Measurements from ENCODE around the gene PPP1R27.
A peak's percentile ranks its signal among the peaks of the same experiment; 100 is the strongest.

Gene PPP1R27

DNA sequence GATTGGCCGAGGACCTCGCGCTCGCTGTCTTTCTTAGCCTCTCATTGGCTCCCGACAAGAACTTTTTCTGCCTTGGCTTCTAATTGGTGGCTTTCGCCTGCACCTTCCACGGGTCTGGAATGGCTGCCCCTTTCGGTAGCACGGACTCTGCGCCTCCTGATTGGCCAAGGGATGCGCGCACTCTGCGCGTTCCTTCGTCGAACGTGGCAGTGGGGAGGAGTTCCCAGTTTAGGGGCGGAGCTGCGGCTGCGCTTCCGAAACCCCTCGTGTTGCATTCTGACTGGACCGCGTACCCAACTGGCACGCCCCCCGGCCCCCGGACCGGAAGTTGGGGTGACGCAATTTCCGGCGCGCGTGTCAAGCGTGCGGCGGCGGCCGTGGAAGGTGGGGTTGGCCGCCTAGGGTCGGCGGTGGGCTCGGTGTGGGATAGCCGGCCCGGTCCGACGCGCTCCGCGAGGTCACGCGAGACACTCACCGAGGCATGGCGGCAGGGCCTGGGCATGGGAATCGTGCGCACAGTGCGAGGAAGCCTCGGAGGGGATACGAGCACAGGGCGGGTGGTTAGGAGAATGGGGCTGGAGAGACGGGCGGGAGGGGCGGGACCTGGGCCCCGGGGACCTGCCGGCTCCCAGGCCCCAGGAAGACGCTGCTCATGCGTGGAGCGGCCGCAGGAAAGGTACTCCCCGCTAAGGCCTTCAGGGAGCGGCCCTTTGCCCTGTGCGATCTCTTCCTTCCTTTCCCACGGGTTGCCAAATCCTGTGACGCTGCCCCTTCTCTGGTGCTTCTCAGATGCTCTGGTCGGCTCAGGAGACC is 26.1 kb upstream of the PPP1R27 start:
- peak; percentile 99 for DNase-seq

DNA sequence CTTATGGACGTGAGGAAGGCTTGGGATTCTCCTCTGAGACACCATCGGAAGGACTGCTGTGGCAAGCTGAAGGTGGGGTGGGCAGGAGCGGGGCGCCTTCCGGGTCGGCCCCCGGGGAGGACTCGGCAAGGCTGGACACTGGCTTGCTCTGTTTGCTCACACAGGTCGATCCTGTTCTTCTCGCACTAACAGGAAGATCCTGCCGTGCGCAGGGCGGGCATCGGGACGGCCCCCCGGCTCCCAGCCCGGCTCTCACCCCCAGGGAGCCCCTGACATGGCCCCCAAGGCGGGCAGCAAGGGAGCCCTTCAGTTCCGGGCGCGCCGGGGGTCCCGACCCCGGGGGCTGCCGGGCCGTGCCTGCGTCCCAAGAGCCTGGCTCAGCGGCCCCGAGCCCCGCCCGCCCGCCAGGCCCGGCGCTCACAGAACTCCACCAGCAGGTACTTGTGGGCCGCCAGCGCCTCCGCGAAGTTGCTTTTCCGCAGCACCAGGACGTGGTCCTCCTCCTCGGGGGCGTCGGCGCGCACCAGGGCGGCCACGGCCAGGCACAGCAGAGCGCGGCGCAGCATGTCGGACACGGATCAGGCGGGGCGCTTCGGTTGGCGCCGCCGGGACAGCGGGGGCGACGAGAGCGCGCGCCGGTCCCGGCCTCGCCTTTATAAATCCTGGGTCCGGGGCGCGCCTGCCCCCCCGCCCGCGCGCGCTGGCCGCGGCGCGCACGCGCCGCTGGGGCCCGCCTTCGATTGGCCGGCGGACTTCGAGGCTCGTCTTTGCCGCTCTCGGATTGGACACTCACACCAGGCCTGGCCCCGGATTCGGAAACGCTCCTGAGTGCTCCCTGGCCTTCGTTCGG is 25.3 kb upstream of the PPP1R27 start, which contains the start of gene P4HB:
TSS of gene P4HB (minus strand) at position 630 of the 850 bp plus-strand sequence. CDS start at position 566, 64 bp downstream.
- DNase-seq, result no peak

- DNase-seq, result no peak
These were observed 24.4 kb upstream of the PPP1R27 start for GRCh38 chr17:81858967-81859905.

- DNase-seq, result no peak
These were observed 23.5 kb upstream of the PPP1R27 start for GRCh38 chr17:81858170-81858966.

DNA sequence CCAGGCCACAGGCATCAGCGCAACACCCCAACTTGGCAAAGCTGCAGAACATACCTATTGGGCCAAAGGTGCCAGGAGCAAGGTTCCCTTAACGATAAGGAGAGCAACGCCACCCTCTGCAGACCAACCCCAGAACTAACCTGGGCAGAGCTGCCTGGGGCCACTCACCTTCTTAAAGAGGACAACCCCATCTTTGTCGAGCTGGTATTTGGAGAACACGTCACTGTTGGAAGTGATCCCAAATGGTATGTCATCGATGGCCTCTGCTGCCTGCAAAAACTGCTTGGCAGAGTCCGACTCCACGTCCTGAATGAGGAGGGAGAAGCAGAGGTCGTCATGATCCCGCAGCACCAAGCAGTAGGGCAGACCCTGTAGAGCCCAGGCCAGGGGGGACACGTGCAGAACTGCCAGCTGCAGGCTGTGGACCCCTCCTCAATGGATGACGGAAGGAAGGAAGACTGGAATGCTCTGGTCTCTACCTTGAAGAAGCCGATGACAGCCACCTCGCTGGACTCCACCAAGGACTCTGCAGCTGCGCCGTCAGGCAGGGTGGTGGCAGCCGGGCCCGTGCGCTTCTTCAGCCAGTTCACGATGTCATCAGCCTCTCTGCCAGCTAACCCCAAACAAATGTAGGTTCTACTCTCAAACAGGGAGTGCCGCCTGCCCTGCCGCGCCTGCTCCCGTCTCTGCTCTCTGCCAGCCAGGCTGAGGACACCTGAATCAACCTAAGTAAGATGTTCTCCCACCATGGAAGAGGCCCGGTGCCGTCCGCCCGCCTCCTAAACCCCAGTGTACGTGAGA is 20.3 kb upstream of the PPP1R27 start:
- no peak for DNase-seq

- DNase-seq, result no peak
These were observed 17.4 kb upstream of the PPP1R27 start for GRCh38 chr17:81852237-81852636.

DNA sequence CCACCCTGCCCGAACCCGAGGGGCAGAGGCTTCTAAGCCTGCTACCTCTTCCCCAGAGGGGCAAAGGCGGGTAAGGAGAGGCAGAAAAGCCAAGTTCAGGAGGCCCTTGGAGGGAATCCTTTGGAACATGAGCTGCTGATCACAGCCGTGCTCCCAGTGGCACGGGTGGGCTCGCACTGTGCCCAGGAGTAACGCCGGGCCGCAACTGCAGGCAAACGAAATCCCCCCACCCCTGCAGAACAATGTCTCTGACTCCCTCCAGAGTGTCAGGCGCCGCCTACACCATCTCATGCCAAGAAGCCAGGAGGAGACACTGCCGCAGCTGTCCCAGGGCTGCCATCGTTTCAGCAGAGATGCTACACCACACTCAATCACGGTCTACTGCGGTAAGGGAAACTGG is 16.6 kb upstream of the PPP1R27 start:
- no peak for DNase-seq

- no peak for DNase-seq
These were observed 14.6 kb upstream of the PPP1R27 start for GRCh38 chr17:81849457-81849856.

- no peak for DNase-seq
These were observed 12.2 kb upstream of the PPP1R27 start for GRCh38 chr17:81846743-81847689.

DNA sequence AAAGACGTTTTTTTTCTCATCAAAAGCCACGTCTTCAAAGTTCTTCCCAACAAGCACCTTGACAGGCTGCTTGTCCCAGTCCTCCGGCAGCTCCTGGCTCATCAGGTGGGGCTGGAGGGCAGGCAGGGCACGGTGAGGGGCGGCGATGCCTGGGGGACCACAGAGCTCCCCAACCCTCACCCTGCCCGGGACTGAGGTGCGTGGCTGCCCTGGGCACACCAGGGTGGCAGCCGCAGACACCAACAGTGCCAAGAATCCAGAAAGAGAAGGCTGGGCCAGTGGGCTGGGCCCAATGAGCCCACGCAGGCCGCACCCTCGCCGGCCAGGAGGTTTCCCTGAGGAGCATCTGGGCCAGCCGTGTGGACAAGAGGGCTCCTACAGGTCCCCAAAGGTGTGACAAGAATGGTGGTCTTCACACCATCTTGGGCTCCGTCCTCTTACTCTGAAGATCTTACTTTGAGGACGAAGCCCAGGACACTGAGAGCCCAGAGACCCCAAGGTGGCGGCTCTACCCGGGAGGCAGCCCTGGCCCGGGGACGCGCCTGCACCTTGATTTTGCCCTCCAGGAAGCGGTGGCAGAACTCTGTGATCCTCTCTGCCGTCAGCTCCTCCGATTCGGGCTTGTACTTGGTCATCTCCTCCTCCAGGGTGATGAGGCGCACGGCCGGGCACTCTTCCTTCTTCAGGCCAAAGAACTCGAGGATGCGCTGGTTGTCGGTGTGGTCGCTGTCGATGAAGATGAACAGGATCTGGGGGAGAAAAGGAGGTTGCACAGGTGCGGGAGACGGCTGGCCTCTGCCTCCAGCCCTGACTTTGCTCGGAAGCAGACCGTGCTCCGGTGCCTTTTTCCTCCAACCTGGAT is 11.3 kb upstream of the PPP1R27 start:
- no peak for DNase-seq

- no peak for DNase-seq
These were observed 10.5 kb upstream of the PPP1R27 start for GRCh38 chr17:81845361-81845760.

- no peak for DNase-seq
These were observed 10.0 kb upstream of the PPP1R27 start for GRCh38 chr17:81844887-81845286.

DNA sequence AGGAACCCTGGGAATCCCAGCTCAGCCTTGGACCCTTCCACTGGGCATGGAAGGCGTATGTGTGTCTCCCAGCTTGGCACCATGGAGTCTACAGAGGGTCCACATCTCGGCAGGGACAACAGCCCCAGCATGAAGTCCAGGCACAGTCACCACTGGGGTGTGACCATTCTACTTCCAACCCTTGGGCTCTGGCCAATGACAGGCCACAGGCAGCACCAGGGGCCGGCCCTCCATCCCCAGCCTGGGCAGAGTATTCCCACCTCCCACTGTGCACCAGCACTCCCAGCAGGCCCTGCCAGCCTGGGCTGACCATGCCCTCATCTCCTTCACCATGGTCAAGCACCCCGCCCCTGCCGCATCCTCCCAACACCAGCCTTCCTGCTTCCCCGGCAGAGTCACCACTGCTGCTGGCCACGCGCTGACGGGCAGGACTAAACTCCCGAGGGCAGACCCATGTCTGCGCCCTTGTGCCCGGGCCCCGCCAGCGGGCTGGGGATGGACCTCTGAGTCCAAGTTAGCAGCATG is 9.5 kb upstream of the PPP1R27 start:
- DNase-seq, result no peak

GRCh38 chr17:81843713-81844326 is 9.0 kb upstream of the PPP1R27 start:
- no peak for DNase-seq

GRCh38 chr17:81842725-81843504 is 8.1 kb upstream of the PPP1R27 start:
- DNase-seq, result no peak

GRCh38 chr17:81842378-81842724 is 7.5 kb upstream of the PPP1R27 start:
- no peak for DNase-seq

- DNase-seq, result no peak
These were observed 7.0 kb upstream of the PPP1R27 start for GRCh38 chr17:81841866-81842265.

Data from activated CD4-positive, alpha-beta T cell treated with anti-CD3 and anti-CD28 coated beads for 1 hour (primary cell).